NCI-H2196 (cell line): Measurements from ENCODE around the gene CCDC81.

Experiments used
- DNase-seq: peaks from one replicate; lab custom pipeline; 2025; ENCODE audit not compliant: unreplicated experiment; lab: John Stamatoyannopoulos, UW

Gene CCDC81

DNA sequence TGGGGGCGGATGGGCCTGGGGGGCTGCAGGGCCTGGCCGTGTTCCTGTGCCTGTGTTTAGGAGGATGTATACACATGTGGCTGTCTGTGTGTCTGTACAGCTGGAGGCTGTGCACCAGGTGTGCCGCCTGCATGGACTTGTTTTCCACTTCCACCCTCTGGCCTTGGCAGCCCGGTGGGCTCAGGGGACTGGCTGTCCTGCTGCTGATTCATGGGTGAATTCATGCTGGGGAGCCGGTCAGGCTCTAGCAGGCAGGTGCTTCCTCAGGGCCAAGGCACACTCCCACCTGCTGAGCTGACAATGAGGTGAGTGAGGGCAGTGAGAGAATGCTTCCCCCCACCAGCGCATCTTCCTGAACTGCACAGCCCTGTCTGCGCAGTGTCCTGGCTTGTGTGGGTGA lies 88.4 kb downstream of the CCDC81 start:
- DNase-seq = no peak

DNA sequence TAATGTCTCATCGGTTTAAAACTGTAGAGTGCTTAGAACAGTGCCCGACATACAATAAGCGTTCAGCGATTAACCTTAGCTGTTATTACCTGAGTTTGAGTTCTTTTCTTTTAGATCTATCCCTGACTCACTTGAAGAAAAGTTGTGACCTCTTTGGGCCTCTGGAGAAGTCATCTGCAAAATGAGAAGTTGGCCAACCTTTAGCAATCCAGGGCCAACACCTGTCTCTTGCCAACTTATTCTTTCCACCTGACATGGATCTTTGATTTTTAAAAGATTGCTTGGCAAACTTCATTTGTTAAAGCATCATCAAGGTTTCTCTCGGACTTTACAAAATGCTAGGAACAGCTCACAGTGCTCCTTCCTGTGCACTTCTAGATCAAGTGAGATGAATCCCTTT lies 89.3 kb downstream of the CCDC81 start:
- DNase-seq = no peak

DNA sequence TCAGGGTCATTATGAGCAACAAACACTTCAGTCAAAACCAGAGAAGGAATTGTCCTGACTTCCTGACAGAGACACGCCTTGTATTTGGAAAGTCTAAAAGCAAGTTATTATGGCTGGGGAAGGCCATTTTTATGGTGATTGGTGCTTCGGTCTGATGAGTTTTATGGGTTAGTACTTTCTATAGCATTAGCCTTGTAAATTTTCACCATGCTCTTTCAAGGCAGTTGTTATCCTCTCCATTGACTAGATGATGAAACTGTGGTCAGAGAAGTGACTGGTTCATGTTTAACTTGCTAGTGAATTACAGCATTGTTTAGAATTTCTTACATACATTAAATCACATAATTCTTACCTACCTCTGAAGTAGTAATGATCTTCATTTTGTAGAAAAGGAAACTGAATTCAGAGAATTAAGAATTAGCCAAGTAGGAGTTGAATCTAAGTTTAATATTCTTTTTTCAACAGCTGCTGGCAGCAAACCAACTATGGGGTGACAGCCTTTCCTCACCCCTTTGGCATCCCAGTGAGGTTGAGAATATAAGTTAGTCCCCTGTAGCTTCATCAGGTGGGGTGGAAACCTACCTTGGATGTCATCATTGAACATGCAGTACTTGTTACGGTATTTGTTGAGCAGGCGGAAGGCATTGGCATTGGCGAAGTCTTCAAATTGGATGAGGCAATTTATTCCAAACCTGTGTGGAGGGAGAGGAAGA lies 90.0 kb downstream of the CCDC81 start:
- no peak for DNase-seq

DNA sequence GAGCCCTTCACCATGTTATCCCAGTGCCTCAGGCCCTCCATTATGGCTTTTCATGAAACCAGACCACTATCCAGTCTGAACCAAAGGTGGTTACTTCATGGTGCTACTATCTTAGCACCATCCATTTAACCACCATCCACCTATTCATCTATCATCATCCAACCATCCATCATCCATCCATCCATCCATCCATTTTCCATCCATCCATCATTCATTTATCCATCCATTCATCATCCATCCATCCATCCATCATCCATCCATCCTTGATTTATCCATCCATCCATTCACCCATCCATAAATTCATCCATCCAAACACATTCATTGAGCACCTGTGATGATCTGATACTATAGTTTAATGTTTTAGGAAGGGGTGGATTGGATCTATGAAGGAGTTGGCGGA lies 93.5 kb downstream of the CCDC81 start:
- no peak for DNase-seq

DNA sequence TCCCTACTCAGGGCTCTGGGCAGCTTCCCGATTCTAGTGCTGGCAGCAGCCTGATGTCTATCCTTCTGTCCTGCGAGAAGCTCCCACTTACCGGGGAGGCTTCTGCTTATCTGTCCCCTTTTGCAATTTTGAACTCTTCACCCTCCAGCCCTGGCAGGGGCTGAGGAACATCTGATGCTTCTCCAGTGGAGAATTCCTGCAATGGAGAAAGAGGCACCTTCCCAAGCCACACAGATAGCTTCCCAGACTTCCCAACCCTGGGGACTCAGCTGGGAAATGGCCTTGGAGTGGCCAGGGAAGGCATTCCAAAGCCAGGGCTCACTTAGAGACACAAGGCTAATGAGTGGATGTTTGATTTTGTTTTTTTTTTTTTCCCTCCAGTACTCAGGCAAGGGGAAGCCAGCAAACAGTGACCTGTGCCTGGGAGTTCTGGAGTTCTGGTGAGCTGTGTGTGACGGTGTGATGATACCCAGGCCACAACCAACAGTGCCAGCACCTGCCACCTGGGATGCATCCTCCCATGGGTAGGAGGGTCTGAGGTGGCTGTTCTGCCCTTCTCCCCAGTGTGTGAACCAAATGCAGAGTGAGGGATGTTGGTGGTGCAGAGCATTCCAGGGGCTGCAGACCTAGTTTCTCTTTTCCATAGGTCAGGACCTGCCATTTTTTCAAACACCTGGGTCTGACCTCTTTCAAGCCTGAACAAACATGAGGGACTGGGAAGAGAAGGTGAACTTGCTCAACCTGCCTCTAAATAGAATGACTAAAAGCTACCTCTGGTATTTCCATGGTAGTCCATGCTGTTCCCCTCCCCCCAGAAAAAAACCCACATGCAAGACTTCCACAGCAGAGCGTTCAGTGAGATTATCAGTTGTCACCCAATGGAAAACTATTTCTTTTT lies 95.1 kb downstream of the CCDC81 start:
- DNase-seq = no peak
